Islet precursor cell (in vitro differentiated cells): Measurements from ENCODE around the gene BARHL1.
"Not testable (repeated sequence)": the region's sequence is repeated elsewhere in the genome, so short reads cannot be mapped to it uniquely, and the experiment has no call there.

ENCODE experiments used
- DNase-seq: peaks from one replicate; pipeline ENCODE4 v3.0.0-alpha.2; 2018

Gene BARHL1

DNA sequence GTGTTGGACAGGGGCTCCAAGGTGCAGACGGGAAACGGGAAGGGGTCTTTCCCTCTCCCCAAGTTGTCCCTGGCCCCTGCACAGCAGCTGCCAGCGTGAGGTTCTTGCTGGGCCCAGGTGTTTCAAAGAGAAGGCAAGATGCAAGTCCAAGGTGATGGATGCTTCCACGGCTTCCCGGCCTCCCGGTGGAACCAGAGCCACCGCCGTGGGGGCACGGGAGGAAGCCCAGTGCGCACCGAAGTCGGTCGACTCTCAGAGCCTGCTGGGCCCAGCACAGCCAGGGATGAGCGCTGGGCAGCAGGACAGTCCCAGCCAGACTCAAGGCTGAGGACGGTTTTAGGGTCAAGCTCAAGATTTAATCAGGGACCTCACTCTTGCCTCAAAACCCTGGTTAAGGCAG lies 25.2 kb upstream of the BARHL1 start:
- no peak for DNase-seq

DNA sequence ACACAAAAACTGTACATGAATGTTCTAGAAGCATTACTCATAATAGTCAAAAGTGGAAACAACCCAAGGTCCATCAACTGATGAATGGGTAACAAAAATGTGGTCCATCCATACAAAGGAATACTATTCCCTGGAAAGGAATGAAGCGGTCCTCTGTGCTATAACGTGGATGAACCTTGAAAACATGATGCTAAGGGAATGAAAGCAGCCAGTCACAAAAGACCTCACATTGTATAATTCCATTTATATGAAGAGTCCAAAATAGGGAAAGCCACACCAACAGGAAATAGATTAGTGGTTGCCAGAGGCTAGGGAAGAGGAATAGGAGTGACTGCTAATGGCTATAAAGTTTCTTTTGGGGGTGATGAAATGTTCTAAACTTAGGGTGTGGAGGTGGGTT lies 22.7 kb upstream of the BARHL1 start:
- DNase-seq = no peak

GRCh38 chr9:132560616-132561202 lies 21.7 kb upstream of the BARHL1 start:
- DNase-seq = no peak

- DNase-seq = no peak
Observed at GRCh38 chr9:132562306-132562573, 20.2 kb upstream of the BARHL1 start.

- DNase-seq = no peak
Observed at GRCh38 chr9:132564526-132564925, 17.9 kb upstream of the BARHL1 start.

DNA sequence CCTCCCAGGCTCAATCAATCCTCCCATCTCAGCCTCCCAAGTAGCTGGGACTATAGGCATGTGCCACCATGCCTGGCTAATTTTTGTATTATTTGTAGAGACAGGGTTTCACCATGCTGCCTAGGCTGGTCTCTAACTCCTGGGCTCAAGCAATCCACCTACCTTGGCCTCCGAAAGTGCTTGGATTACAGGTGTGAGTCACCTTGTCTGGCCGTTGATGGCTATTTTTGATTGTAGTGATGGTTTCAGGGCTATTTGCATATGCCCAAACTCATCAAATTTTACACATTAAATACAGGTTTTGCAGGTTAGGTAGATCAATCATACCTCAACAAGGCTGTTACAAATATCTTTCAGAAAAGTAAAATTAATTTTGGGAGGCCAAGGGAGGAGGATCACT lies 13.6 kb upstream of the BARHL1 start:
- not testable (repeated sequence) for DNase-seq

GRCh38 chr9:132571806-132572600 lies 10.4 kb upstream of the BARHL1 start:
- no peak for DNase-seq

DNA sequence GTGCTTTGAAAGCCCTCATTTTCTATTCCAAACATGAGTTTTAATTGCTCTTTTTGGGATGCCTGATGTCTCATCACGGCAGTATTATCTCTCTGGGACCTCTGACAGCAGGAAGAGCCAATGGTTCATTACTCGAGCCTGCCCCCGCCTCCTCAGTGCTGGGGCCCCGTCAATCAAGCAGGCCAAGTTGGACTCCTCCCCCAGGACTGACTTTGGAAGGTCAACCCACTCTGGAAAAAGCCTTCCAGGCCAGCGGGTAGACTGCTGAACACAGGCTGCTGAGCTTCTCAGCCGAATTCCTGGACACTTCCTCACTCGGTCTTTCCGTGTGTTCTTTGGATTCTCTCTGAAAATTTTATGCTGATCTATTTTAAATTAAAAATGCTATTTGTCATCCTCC lies 9.5 kb upstream of the BARHL1 start:
- DNase-seq = peak; percentile 74

- peak; percentile 90 for DNase-seq
Observed at GRCh38 chr9:132575005-132575609, 7.3 kb upstream of the BARHL1 start.

DNA sequence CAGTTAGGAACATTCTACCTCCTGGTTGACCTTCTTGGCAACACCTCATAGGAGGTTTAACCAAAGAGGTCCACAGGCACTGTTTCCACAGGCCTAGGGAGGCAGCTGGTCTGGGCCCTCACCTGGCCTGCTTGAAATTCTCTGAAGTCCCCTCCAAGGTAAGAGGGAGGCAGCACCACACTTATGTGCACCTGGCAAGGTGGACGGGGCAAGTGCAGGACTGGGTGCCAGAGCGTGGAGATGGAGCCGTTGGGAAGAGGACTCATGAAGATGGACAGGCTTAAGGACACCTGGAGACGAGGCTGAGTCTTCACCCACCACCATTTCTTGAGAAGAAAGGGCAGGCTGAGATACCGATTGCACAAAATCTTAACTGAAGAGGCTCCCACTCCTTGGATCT lies 6.6 kb upstream of the BARHL1 start:
- DNase-seq = no peak

GRCh38 chr9:132577119-132577518 lies 5.3 kb upstream of the BARHL1 start:
- DNase-seq = no peak

- no peak for DNase-seq
Observed at GRCh38 chr9:132578367-132578932, 4.0 kb upstream of the BARHL1 start.

GRCh38 chr9:132579427-132579798 lies 3.0 kb upstream of the BARHL1 start:
- no peak for DNase-seq

DNA sequence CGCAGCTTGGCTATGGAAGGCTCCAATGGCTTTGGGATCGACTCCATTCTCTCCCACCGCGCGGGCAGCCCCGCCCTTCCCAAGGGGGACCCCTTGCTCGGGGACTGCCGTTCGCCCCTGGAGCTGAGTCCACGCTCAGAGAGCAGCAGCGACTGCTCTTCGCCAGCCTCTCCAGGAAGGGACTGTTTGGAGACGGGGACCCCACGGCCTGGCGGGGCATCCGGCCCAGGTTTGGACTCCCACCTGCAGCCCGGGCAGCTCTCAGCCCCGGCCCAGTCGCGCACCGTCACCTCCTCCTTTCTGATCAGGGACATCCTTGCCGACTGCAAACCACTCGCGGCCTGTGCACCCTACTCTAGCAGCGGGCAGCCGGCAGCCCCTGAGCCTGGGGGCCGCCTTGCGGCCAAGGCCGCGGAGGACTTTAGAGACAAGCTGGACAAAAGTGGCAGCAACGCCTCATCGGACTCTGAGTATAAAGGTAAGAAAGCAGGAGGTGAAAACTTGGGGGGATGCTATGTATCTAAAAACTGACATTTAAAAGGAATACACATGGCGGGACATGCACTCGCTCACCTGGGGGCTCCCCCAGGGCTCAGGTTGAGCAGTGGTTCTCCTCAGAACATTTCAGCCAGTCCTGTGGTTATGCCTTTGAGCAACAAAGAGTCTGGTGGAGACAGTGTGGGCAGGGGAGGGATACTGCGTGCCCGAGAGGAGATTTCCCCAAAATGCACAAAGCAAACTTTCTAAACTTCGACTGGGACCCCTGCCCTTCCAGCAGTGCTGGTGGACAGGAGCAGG lies 579 bp downstream of the BARHL1 start:
- no peak for DNase-seq

DNA sequence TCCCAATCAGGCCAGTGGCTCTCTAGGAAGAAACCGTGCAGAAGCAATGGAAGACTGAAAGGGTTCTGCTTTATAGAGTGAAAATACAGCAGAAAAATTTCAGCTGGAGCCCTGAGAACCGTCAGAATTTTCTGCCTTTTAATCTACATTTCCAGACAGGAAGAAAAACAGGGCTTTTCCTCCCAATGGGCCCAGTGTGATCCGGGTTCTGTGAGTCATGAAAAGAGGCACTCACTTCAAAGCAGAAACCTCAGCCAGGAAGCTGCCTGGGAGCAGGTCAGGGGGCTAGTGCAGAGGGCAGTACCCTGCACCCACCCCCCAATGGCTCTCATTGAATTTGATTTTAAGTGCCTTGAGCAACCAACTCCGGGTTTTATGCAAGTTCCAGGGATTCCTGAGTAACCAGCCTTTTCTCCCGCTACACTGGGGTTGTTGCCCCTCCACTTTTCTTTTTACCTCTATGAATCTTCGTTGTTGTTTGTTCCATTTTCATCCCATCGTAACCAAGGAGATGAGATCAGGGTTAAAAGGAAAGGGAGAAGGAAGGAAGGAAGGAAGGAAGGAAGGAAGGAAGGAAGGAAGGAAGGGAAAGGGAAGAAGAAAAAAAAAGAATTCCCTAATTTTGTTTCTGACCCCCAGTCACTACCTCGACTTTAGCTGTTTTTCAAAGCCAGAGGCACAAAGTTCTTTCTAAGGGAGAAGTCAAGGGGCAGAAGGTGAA lies 1.3 kb downstream of the BARHL1 start:
- DNase-seq = no peak

DNA sequence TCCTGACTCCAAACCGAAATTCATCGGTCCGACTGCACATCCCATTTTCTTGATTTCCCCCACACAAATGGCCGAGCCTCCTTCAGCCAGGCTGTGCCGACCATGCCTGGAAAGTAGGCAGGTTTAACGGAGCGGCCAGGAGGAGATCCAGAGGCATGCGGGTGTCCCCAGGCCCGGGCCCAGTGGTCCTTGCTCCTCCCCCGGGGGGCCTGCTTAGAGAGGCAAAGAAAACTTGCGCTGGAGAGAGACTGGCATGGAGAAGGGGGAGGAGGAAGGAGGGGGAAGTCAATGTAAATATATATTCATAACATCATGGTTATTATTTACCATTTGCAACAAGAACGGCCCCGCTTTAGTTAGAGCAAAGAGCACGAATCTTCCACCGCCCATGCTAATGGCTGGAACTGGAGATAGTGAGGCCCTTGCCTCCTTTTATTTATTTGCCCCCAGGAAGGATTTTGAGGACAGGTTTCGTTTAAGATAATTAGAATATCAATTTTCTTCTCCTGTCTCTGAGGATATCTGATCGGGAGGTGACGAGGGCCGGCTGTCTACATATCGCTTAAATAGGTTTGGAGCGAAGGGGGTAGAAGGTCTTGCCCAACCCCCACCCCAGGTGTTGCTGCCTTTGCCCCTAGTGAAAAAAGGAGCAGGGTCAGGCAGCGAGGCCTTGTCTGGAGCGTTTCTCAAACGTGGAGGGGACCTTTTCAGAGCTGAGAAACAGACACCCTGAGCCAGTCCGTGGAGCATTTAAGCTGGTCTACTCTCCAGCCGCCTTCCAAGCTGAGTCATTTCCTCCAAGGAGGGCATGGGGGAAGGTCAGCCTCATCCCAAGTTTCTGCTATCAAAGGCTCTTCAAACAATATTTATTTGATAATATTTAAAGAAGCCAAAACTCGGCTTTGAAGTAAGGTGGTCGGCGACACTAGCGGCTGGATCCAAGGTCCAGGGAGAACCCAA lies 2.5 kb downstream of the BARHL1 start:
- DNase-seq = peak; percentile 73

- DNase-seq = no peak
Observed at GRCh38 chr9:132585954-132586829, 3.8 kb downstream of the BARHL1 start.

DNA sequence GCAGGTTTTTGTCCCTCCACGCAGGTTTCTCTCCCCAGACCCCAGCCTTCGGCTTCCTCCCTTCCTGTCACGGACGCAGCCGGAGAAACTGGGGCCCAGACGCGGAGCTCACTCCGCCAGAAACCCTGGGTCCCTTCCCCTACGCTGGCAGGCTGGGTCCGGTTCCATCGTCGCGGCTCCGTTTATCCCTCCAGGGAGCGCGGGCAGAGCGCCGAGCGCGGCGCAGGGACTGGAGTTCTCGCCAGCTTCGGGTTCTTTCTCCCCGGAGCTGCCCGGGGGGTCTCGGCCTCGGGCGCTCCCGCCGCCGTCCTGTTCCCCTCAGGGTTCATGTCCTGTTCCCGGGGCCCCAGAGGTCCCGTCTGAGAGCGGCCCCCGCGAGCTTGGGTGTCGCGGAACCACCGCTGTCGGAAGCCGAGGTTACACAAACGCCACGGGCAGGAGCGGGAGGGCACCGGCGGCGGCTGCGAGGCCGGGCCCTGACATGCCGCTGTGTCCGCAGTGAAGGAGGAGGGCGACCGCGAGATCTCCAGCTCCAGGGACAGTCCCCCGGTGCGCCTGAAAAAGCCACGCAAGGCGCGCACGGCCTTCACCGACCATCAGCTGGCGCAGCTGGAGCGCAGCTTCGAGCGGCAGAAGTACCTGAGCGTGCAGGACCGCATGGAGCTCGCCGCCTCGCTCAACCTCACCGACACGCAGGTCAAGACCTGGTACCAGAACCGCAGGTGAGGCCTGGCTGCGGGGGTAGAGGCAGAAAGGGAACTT lies 4.6 kb downstream of the BARHL1 start:
- DNase-seq = no peak

DNA sequence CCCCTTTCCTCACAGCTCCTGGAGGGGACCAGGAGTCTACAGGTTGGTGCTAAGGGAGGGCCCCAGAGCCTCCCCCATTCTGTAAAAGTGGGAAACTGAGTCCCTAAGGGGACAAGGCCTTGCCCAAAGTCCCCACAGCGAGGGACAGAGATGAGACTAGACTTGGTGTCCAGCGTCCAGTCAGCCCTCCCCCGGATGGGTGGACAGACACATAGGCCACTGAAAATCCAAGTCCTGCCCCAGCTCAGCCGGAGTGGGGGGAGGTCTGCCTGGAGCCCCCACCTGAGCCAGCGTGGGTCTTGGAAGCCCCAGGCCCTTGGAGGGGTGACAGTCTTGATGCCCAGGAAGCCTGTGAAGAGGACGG lies 5.2 kb downstream of the BARHL1 start:
- DNase-seq = no peak

- no peak for DNase-seq
Observed at GRCh38 chr9:132588098-132588497, 5.7 kb downstream of the BARHL1 start.
